ENCODE measurements around the gene FBXO8.
A peak's percentile ranks its signal among the peaks of the same experiment; 100 is the strongest.

Gene FBXO8

GRCh38 chr4:174324236-174324635 is 40.8 kb upstream of the FBXO8 start:
- no peak for TF ChIP-seq EZH2phosphoT487 (IDR thresholded peaks at IDR 0.05; ENCODE audit: borderline replicate concordance, low read length)
- TF ChIP-seq CTCF (IDR thresholded peaks at IDR 0.05; ENCODE audit: low read depth, low read length, poor library complexity, severe bottlenecking) = no peak

GRCh38 chr4:174320494-174321199 is 37.2 kb upstream of the FBXO8 start:
- H3K79me2 ChIP-seq (ENCODE audit: control insufficient read depth, low read length) = no peaks in the 10 kb centered on the region
- no peak overlapping the region for H3K4me2 ChIP-seq (ENCODE audit: low read length)
- H3K4me1 ChIP-seq (ENCODE audit: control insufficient read depth, low read length) = no peaks in the 10 kb centered on the region
- H3K27ac ChIP-seq (ENCODE audit: low read depth, low read length) = no peak overlapping the region
- H3F3A ChIP-seq (ENCODE audit: control insufficient read depth, insufficient read depth) = peaks cover 7% of the 10 kb centered on the region; the same call in 1 of the 2 replicates
- no peak for TF ChIP-seq CTCF (IDR thresholded peaks at IDR 0.05; ENCODE audit: low read depth, low read length, poor library complexity, severe bottlenecking)
- no peak for TF ChIP-seq EZH2phosphoT487 (IDR thresholded peaks at IDR 0.05; ENCODE audit: borderline replicate concordance, low read length)
- no peaks in the 10 kb centered on the region for H3K9me2 ChIP-seq (replicated peaks; ENCODE audit: control insufficient read depth, low read length)
- H4K20me1 ChIP-seq (ENCODE audit: control insufficient read depth, insufficient read depth, low read depth, low read length) = no peaks in the 10 kb centered on the region
- H3K4me3 ChIP-seq (ENCODE audit: low read length) = no peak overlapping the region
- no peaks in the 10 kb centered on the region for H3K9me3 ChIP-seq (ENCODE audit: control insufficient read depth, insufficient read depth, low read length)
- peaks cover 21% of the 10 kb centered on the region for H3K36me3 ChIP-seq (ENCODE audit: control insufficient read depth, low read length)
- no peaks in the 10 kb centered on the region for H3K27me3 ChIP-seq (ENCODE audit: control insufficient read depth, low read length)

More at GRCh38 chr4:174324236-174324635, 40.8 kb upstream of the FBXO8 start:
- no peaks in the 10 kb centered on the region for H4K20me1 ChIP-seq (ENCODE audit: control insufficient read depth, insufficient read depth, low read depth, low read length)
- H3K27me3 ChIP-seq (ENCODE audit: control insufficient read depth, low read length) = no peaks in the 10 kb centered on the region
- no peaks in the 10 kb centered on the region for H3K9me2 ChIP-seq (replicated peaks; ENCODE audit: control insufficient read depth, low read length)
- no peak overlapping the region for H3K4me2 ChIP-seq (ENCODE audit: low read length)
- no peaks in the 10 kb centered on the region for H3F3A ChIP-seq (ENCODE audit: control insufficient read depth, insufficient read depth)
- H3K27ac ChIP-seq (ENCODE audit: low read depth, low read length) = no peak overlapping the region
- H3K79me2 ChIP-seq (ENCODE audit: control insufficient read depth, low read length) = no peaks in the 10 kb centered on the region
- no peaks in the 10 kb centered on the region for H3K9me3 ChIP-seq (ENCODE audit: control insufficient read depth, insufficient read depth, low read length)
- H3K36me3 ChIP-seq (ENCODE audit: control insufficient read depth, low read length) = peaks cover 4% of the 10 kb centered on the region; the same call in 1 of the 2 replicates
- H3K4me3 ChIP-seq (ENCODE audit: low read length) = no peak overlapping the region
- H3K4me1 ChIP-seq (ENCODE audit: control insufficient read depth, low read length) = no peaks in the 10 kb centered on the region

- H3K9me3 ChIP-seq (ENCODE audit: control insufficient read depth, insufficient read depth, low read length) = no peaks in the 10 kb centered on the region
- H3K4me2 ChIP-seq (ENCODE audit: low read length) = no peak overlapping the region
- no peak overlapping the region for H3K4me3 ChIP-seq (ENCODE audit: low read length)
- no peaks in the 10 kb centered on the region for H3K27me3 ChIP-seq (ENCODE audit: control insufficient read depth, low read length)
- H3F3A ChIP-seq (ENCODE audit: control insufficient read depth, insufficient read depth) = peaks cover 7% of the 10 kb centered on the region; the same call in 1 of the 2 replicates
- no peaks in the 10 kb centered on the region for H4K20me1 ChIP-seq (ENCODE audit: control insufficient read depth, insufficient read depth, low read depth, low read length)
- no peaks in the 10 kb centered on the region for H3K9me2 ChIP-seq (replicated peaks; ENCODE audit: control insufficient read depth, low read length)
- H3K36me3 ChIP-seq (ENCODE audit: control insufficient read depth, low read length) = peaks cover 21% of the 10 kb centered on the region
- no peaks in the 10 kb centered on the region for H3K4me1 ChIP-seq (ENCODE audit: control insufficient read depth, low read length)
- no peak overlapping the region for H3K27ac ChIP-seq (ENCODE audit: low read depth, low read length)
- no peaks in the 10 kb centered on the region for H3K79me2 ChIP-seq (ENCODE audit: control insufficient read depth, low read length)
- TF ChIP-seq CTCF (IDR thresholded peaks at IDR 0.05; ENCODE audit: low read depth, low read length, poor library complexity, severe bottlenecking) (peak; percentile 56), EZH2phosphoT487 (IDR thresholded peaks at IDR 0.05; ENCODE audit: borderline replicate concordance, low read length) (no peak)
These were observed 35.6 kb upstream of the FBXO8 start for GRCh38 chr4:174318829-174319764.
